ENCODE measurements around the gene SMAD6. TPM values are rescaled to one million over a fixed set of nuclear protein-coding genes. Genes with fewer than 3 reads are reported as not detected.
"Not testable (repeated sequence)": the region's sequence is repeated elsewhere in the genome, so short reads cannot be mapped to it uniquely, and the experiment has no call there.

SMAD6 gene
- polyA plus RNA-seq, 1 donor, result 7.5 TPM

GRCh38 chr15:66827039-66827697 is 125.1 kb downstream of the SMAD6 start:
- DNase-seq, result no peak

- DNase-seq, result no peak
These were observed 125.6 kb downstream of the SMAD6 start for GRCh38 chr15:66827698-66828055.

- not testable (repeated sequence) for DNase-seq
These were observed 126.9 kb downstream of the SMAD6 start for GRCh38 chr15:66828817-66829541.

- no peak for DNase-seq
These were observed 127.6 kb downstream of the SMAD6 start for GRCh38 chr15:66829551-66830121.

GRCh38 chr15:66830358-66830757 is 128.3 kb downstream of the SMAD6 start:
- no peak for DNase-seq

- no peak for DNase-seq
These were observed 128.8 kb downstream of the SMAD6 start for GRCh38 chr15:66830823-66831222.

GRCh38 chr15:66831289-66831688 is 129.3 kb downstream of the SMAD6 start:
- DNase-seq, result no peak

GRCh38 chr15:66831801-66832390 is 129.9 kb downstream of the SMAD6 start:
- no peak for DNase-seq

Other genes starting within 250 kb of the SMAD6 start
- gene SNAPC5, start 204.5 kb upstream of the SMAD6 start, polyA plus RNA-seq (ENCODE audit: insufficient read length), result 34.0 TPM
- 6,006 TPM for gene RPL4, start 197.4 kb upstream of the SMAD6 start, polyA plus RNA-seq (ENCODE audit: insufficient read length)
- gene ZWILCH, start 196.9 kb upstream of the SMAD6 start, polyA plus RNA-seq (ENCODE audit: insufficient read length), result 11.4 TPM
- 0.13 TPM for gene LCTL, start 136.2 kb upstream of the SMAD6 start, polyA plus RNA-seq (ENCODE audit: insufficient read length)